ENCODE data around the gene HECW1.
"Not testable (repeated sequence)": the region's sequence is repeated elsewhere in the genome, so short reads cannot be mapped to it uniquely, and the experiment has no call there.

DNA sequence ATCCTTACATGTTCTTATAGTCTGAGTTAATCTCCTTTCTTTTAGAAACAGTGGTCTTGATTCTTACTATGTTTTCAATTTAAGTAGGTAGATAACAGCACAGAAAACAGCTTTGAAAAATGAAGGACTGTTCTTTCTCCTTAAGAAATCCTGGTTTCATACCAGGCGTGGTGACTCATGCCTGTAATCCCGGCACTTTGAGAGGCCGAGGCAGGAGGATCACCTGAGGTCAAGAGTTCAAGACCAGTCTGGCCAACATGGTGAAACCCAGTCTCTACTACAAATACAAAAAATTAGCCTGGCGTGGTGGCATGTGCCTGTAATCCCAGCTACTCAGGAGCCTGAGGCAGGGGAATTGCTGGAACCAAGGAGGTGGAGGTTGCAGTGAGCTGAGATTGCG is 484.0 kb downstream of the HECW1 start:
- TF ChIP-seq, protein P1, sequence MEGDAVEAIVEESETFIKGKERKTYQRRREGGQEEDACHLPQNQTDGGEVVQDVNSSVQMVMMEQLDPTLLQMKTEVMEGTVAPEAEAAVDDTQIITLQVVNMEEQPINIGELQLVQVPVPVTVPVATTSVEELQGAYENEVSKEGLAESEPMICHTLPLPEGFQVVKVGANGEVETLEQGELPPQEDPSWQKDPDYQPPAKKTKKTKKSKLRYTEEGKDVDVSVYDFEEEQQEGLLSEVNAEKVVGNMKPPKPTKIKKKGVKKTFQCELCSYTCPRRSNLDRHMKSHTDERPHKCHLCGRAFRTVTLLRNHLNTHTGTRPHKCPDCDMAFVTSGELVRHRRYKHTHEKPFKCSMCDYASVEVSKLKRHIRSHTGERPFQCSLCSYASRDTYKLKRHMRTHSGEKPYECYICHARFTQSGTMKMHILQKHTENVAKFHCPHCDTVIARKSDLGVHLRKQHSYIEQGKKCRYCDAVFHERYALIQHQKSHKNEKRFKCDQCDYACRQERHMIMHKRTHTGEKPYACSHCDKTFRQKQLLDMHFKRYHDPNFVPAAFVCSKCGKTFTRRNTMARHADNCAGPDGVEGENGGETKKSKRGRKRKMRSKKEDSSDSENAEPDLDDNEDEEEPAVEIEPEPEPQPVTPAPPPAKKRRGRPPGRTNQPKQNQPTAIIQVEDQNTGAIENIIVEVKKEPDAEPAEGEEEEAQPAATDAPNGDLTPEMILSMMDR (IDR thresholded peaks at IDR 0.05; ENCODE audit: control extremely low read depth in 1 of 3, insufficient read depth in 1 of 3, low read depth in 1 of 3, low read length in 3 of 3): not testable (repeated sequence)
- TF ChIP-seq POLR2A (IDR thresholded peaks at IDR 0.05; ENCODE audit: control extremely low read depth in 1 of 2, low read depth in 2 of 2, low read length in 2 of 2); TAF1 (IDR thresholded peaks at IDR 0.05; ENCODE audit: low read depth, low read length); GTF2F1 (IDR thresholded peaks at IDR 0.05; ENCODE audit: borderline replicate concordance, low read depth, low read length); RXRA (IDR thresholded peaks at IDR 0.05; ENCODE audit: insufficient read depth, low read depth, low read length): not testable (repeated sequence)

Measured in H1 (cell line).